Measurements from ENCODE around the gene DNM3. TPM values are rescaled to one million over a fixed set of nuclear protein-coding genes. Genes with fewer than 3 reads are reported as not detected.

Gene DNM3
- total and polyA plus RNA-seq, 2 of the 8 experiments (the other 6 are each of a cell fraction or from before 2014, with no cell fraction given) = 2.0 to 8.5 TPM

- no peak for TF ChIP-seq SP2 (IDR thresholded peaks at IDR 0.05; ENCODE audit: low read length)
- TF ChIP-seq MAX (IDR thresholded peaks at IDR 0.05) = no peak
- no peak for TF ChIP-seq EZH2 (IDR thresholded peaks at IDR 0.05; ENCODE audit: low read depth, low read length, severe bottlenecking)
- TF ChIP-seq NRF1 (IDR thresholded peaks at IDR 0.05; ENCODE audit: low read depth, low read length) = no peak
Observed at GRCh38 chr1:172003766-172004530, 162.7 kb downstream of the DNM3 start (continued).

All from H1 (cell line).